Esophagus muscularis mucosa (tissue), 4 donors: ENCODE measurements around the gene ATRN. TPM values are rescaled to one million over a fixed set of nuclear protein-coding genes. Genes with fewer than 3 reads are reported as not detected.

ENCODE experiments used
- DNase-seq: peaks from one replicate; pipeline ENCODE4 v3.0.0-alpha.2; 2017; ENCODE audit errors: extremely low spot score
- H3K27ac ChIP-seq, 4 donors: fragments of 200-600 bp; sonication (generic); replicated peaks in 1 of 4; 1 replicate in 3 of 4; 2 replicates in 1 of 4; pipeline ENCODE4 v1.5.1; 2016 to 2019; ENCODE audit warnings: mild to moderate bottlenecking in 1 of 4
- H3K27me3 ChIP-seq, 4 donors: fragments of 200-600 bp; sonication (generic); one replicate each; pipeline versions ENCODE4 v1.5.1 to v1.6.0; 2016 to 2019
- H3K36me3 ChIP-seq, 4 donors: fragments of 200-600 bp; sonication (generic); one replicate each; pipeline ENCODE4 v1.5.1; 2016 to 2019
- H3K4me1 ChIP-seq, 4 donors: fragments of 200-600 bp; sonication (generic); one replicate each; pipeline ENCODE4 v1.5.1; 2016 to 2019
- H3K4me3 ChIP-seq, 4 donors: fragments of 200-600 bp; sonication (generic); 1 replicate in 2 of 4; 2 replicates in 2 of 4; pipeline ENCODE4 v1.5.1; 2016 to 2019; ENCODE audit warnings: mild to moderate bottlenecking in 4 of 4, moderate library complexity in 1 of 4
- H3K9me3 ChIP-seq, 4 donors: fragments of 200-600 bp; sonication (generic); 1 replicate in 3 of 4; 2 replicates in 1 of 4; pipeline ENCODE4 v1.5.1; 2016 to 2019
- CTCF ChIP-seq, 3 experiments: fragments of 200-600 bp in 2 of 3; fragments of 450-650 bp in 1 of 3; sonication (generic) in 2 of 3; IDR thresholded peaks; one replicate each; pipeline ENCODE4 v1.5.1; 2017 to 2019; ENCODE audit warnings: antibody characterized with exemption in 3 of 3, mild to moderate bottlenecking in 2 of 3, moderate library complexity in 1 of 3
- EP300 ChIP-seq: sonication (generic); formaldehyde crosslinking; IDR thresholded peaks from one replicate; pipeline ENCODE4 v1.6.1; 2017; ENCODE audit warnings: antibody characterized with exemption
- POLR2A ChIP-seq: fragments of 450-650 bp; IDR thresholded peaks from one replicate; pipeline ENCODE4 v1.6.1; 2017; ENCODE audit warnings: antibody characterized with exemption, moderate library complexity, mild to moderate bottlenecking, low read depth
- POLR2AphosphoS5 ChIP-seq, 2 donors: sonication (generic); formaldehyde crosslinking; IDR thresholded peaks; one replicate each; pipeline ENCODE4 v1.6.1; 2017; ENCODE audit warnings: antibody characterized with exemption in 2 of 2
- WGBS: methylation state at CpG from one replicate; pipeline ENCODE4 v1.1.5; 2018; 5-methylcytosine and 5-hydroxymethylcytosine counted together
- intact Hi-C: fragments of 100-400 bp; cut with DNase I; formaldehyde crosslinking; loops from one replicate; pipeline ENCODE4 v1.15.1; 2023
- total RNA-seq, 4 donors: library from RNA; depleted of rRNA; stranded (reverse); fragments of >200 nt; gene quantifications; one replicate each; pipeline versions ENCODE4 v1.1.0 to v1.2.1, GENCODE V29; 2016

Gene ATRN
- total RNA-seq, 4 donors from 2014 or later, result 14.1 to 19.1 (median 18.0) TPM

DNA sequence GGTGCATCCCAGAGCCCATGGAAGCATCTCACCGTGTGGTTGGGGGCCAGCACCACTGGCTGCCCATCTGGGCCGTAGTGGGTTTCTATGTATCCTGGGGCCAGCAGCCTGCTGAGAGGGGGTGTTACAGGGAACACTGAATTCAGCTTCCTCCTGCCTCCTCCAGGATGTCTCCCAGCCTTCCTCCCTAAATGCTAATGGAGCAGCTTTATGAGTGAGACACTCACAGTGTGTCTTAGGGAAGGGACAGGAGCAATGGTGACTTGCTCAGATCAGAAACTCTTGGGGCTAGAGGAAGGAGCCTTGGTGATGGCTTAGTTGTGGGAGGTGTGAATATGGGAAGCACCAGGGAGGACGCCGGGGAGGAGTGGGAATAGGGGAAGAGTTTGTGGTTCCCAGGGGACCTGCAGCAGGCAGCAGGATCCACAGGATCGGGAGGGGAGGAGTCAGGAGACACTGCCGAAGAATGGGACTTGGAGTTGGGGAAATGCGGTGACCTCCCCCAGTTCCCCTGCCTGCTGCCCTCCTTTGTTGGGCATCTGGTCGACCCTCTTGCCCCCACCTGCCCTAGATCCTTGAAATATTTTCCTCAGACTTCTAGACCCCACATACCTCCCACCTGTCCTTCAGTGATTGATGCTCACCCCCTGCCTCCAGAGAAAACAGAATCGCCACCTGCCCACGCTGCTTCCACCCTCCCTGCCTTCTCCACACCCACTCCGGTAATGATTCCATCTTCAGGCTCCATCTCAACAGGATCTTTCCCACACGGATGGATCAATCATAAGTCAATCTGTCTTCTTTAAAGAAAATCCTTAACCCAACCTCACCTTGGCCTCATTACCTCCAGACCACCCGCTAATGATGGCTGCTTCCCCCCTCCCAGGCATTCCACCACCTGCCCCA lies 204.4 kb downstream of the ATRN start:
- DNase-seq, result no peak
- no peak overlapping the region for H3K4me3 ChIP-seq
- TF ChIP-seq CTCF (IDR thresholded peaks at IDR 0.05) (no peak), POLR2AphosphoS5 (IDR thresholded peaks at IDR 0.05) (no peak), EP300 (no peak), POLR2A (no peak)
- WGBS, result 66% methylated on average over 12 of the region's 13 CpGs
- intact Hi-C loops, result loop anchor here (5.0 kb wide), 1 partner anchor 97 kb away; no protein-coding TSS in a partner anchor
- H3K36me3 ChIP-seq, result peaks cover 0 to 59% (median 32%) of the 10 kb centered on the region in 4 donors
- H3K4me1 ChIP-seq, result peaks cover 23 to 53% (median 46%) of the 10 kb centered on the region in 4 donors
- no peak overlapping the region for H3K27ac ChIP-seq
- H3K9me3 ChIP-seq, result no peaks in the 10 kb centered on the region
- peaks cover 0 to 25% (median 0%) of the 10 kb centered on the region in 4 donors for H3K27me3 ChIP-seq

DNA sequence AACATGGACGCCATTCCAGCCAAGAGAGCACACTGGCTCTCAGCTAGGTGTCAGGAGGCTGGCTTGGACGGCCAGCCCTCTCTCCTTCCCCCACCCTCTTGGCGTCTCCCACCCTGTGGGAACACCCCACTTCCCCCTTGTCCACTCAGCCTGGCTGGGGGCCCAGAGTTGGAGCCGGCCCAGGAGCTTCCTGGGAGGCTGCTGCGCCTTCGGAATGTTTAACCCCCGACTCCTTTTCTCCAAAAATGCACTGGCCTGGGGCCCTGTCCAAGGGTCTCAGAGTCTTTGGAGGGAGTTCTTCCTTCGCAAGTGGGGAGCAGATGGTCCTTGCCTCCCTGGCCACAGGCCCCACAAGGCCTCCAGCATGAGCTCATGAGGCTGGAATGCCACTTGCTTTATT lies 206.9 kb downstream of the ATRN start:
- DNase-seq, result no peak
- WGBS, result 12% methylated on average over 8 of the region's 8 CpGs
- peaks cover 0 to 22% (median 0%) of the 10 kb centered on the region in 4 donors for H3K27me3 ChIP-seq
- H3K9me3 ChIP-seq, result no peaks in the 10 kb centered on the region
- intact Hi-C loops, result loop anchor here (5.0 kb wide), 1 partner anchor 95 kb away; no protein-coding TSS in a partner anchor
- peaks cover 28 to 69% (median 67%) of the 10 kb centered on the region in 4 donors for H3K4me1 ChIP-seq
- TF ChIP-seq EP300, result no peak
- TF ChIP-seq POLR2AphosphoS5 (IDR thresholded peaks at IDR 0.05), result no peak
- no peak for TF ChIP-seq CTCF (IDR thresholded peaks at IDR 0.05)
- TF ChIP-seq POLR2A, result no peak
- H3K4me3 ChIP-seq, result no peak overlapping the region
- peak overlapping the region; percentile 88 to 91 (median 90) for H3K27ac ChIP-seq
- H3K36me3 ChIP-seq, result peaks cover 0 to 34% (median 20%) of the 10 kb centered on the region in 4 donors

DNA sequence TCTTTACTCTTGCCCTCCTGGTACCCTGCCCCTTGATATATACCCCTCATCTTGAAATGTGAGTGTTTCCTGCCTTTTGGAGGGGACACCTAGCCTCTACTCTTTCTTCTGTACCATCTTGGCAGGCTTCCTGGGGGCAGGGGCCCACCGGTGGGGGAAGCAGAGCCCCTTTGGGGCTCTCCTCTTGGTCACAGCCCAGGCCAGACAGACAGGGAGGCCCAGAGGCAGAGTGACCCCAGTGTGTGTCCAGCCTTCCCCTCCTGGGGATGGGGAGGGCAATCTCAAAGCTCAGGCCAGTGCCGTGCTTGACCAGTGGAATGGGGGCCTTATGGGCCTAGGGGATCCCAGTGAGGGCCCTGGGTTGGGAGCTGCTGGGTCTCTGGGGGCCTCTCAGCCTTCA lies 207.4 kb downstream of the ATRN start:
- no peak for DNase-seq

More for the DNA sequence above, 207.4 kb downstream of the ATRN start:
- WGBS, result 27% methylated on average over 1 of the region's 2 CpGs
- peaks cover 0 to 19% (median 0%) of the 10 kb centered on the region in 4 donors for H3K27me3 ChIP-seq
- H3K27ac ChIP-seq, result peak overlapping the region; percentile 88 to 91 (median 90)
- no peaks in the 10 kb centered on the region for H3K9me3 ChIP-seq
- intact Hi-C loops, result loop anchor here (5.0 kb wide), 1 partner anchor 94 kb away; no protein-coding TSS in a partner anchor
- H3K36me3 ChIP-seq, result peaks cover 0 to 30% (median 17%) of the 10 kb centered on the region in 4 donors
- TF ChIP-seq POLR2AphosphoS5 (IDR thresholded peaks at IDR 0.05) (no peak), CTCF (IDR thresholded peaks at IDR 0.05) (no peak), EP300 (no peak), POLR2A (no peak)
- H3K4me3 ChIP-seq, result no peak overlapping the region
- H3K4me1 ChIP-seq, result peaks cover 28 to 70% (median 67%) of the 10 kb centered on the region in 4 donors
